GM18909 (cell line): ENCODE results near the gene WDR6.
"Not testable (repeated sequence)": the region's sequence is repeated elsewhere in the genome, so short reads cannot be mapped to it uniquely, and the experiment has no call there.

ENCODE experiments used
- ATAC-seq: cut with Tn5 transposase; IDR thresholded peaks from one replicate; pipeline ENCODE4 v1.9.1; 2021; ENCODE audit warnings: mild to moderate bottlenecking; ENCODE audit not compliant: unreplicated experiment, poor library complexity

The WDR6 gene

DNA sequence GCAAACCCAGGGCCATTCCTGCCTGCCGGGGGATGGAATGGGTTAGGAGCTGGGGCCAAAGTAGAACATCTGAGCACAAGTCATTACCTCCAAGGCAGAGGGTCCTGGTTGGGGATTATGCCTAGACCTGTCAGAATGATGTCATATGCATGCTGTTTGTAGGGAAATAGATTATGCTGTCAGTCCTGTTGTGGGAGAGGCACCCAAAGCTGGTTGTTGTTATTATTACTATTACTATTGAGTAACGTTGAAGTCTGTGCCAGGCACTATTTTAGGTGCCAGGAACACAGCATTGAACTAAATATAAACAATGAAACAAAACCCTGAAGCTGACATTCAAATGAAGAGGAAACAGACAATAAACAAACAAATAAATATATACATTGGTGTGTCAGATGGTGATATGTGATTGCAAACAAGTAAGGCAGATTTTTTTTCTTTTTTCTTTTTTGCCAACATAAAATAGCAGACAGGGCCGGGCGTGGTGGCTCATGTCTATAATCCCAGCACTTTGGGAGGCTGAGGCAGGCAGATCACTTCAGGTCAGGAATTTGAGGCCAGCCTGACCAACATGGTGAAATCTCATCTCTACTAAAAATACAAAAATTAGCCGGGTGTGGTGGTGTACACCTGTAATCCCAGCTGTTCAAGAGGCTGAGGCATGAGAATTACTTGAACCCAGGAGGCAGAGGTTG lies 15.2 kb upstream of the WDR6 start:
- ATAC-seq, result no peak

DNA sequence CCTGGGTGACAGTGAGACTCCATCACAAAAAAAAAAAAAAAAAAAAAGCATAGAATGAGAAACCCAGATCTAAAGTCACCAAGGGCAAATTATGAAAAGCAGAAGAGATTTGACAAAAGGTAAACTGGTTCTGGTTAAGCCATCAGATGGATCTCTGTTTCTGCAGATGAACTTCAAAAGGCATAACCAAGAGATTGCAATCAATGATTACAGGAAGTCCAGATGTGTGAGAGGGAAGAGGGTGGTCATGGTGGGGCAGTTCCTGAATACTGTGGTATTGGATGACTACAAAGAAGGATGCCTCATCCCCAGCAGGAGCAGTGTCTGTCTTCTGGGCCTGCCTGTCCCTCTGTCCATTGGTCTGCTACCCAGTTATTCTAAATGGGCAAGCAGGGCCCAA lies 13.4 kb upstream of the WDR6 start:
- ATAC-seq, result no peak

DNA sequence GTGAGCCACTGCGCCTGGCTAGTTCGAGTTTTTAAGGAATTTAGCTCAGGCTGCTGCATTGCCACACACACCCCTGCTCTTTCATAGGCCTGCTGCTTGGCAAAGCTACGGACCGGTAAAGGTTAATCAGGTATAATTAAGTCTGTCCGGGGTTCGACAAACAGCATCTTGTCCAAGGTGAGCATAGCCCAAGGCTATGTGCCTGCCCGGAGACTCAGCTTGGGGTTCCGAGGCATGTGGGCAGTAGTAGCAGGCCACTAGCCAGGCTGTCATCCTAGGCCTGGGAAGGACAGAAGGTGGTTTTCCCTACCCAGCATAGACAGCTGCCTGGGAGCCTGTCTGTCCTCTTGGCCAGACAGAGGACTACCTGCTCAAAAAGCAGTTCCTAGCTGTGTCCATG lies 10.6 kb upstream of the WDR6 start:
- ATAC-seq, result no peak

DNA sequence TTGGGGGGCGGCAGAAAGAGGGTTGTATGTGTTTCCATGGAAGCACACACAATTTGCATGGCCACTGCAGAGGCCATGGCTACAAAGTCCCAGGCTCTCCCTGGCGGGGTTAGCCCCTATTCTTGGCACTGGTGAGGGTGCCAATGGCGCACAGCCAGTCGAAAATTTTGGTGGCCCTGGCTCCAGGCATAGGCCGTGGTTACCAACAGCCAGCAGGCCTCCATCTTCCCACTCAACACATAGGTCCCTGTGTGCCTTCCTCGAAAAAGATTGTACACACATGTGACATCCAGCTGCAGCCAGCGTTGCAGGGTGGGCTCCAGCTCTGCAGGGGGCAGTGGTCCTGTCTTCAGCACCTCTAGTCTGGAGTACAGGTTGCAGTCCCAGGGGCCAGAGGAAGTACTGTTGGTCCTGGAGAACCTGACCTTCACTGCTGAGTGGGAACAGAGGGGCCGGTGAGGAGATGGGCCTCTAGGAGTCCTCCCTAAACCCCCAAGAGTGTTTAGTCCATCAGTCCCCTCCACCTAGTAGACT lies 10.0 kb upstream of the WDR6 start:
- no peak for ATAC-seq

DNA sequence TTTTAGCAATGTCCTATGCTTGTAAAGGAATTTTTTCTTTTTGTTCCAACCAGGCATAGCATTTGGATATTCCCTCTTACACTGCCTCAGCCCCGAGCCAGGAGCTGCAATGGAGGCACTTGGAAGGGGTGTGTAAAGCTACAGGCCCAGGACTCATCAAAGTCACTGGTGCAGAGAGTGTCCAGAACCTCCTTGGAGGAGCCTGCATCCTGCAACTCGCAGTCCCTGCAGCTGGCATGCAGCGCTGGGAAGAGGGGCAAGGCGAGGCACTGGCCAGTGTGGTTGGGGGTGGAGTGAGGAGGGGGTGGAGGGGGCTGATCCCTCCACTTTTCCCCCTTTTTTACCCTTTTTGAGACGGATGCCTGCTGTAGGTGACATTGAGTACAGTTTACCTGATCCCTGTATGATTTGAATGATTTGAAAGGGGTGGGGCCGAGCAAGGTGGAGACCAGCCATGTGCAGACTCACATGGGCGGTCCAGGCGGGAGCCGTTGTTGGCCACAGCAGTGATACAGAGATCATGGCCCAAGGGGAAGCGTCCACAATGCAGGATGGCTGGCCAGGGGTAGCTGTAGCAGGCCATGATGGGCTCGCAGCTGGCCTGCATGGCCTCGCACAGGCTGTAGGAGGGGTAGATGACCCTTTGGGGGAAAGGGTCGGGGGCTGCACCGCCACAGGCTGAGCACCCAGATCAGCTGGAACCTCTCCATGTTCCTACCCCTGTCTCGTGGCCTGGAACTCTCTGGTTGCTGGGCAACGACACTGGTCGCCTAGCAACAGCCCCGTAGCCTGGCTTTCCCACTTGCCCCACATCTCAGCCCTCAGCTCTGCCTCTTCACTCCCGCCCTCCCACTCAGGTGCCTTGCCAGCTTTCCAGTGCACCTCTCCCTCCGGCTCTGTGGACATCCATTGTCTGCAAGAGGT lies 9.2 kb upstream of the WDR6 start:
- ATAC-seq, result no peak

DNA sequence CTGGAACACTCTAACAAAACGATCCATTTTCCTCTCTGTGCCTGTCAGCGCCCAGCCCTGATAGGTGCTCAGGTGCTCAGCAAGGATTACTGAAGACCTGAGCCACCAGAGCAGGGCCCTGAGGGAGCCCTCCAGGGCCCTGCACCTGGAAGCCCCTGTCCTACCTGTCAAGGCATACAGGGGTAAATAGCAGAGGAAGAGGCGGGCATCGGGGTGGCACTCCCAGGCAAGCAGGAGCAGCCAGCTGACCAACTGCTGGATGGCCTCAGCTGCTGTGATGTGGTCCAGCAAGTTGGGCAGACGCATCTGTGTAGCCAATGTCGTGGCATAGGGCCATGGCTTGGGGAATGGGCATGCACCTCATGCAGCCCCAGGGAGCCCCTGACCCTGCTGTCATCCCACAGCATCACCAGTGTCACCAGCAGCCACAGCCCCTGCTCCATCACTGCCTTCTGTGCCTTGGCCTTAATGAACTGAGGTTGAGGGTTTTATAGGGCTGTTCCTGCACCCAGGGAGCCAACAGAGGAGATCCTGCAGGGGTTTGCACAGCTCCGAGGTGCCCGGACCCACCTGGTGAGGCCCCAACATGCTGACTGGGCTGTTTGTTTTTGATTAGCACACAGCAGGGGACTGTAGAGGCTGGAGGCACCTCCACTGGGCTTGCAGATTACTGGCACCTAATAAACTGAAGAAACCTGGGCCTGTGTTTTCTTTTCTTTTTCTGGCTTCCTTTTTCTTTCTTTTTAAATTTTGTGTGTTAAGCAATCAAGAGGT lies 7.9 kb upstream of the WDR6 start:
- no peak for ATAC-seq

DNA sequence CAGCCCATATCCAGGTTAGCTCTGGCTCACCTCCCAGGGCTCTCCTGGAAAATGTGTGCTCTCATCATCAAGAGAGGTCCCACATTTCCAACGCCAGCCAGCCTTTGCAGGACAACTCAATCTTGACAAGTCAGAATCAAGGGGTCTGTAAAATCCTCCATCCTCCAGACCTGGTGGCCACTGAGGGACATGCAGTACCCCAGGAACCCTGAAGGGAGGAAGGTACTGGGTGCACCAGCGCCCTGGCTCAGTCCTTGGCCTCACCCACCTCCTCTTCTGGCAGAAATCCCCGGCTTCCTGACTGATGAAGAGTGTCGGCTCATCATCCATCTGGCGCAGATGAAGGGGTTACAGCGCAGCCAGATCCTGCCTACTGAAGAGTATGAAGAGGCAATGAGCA lies 6.0 kb upstream of the WDR6 start:
- no peak for ATAC-seq

DNA sequence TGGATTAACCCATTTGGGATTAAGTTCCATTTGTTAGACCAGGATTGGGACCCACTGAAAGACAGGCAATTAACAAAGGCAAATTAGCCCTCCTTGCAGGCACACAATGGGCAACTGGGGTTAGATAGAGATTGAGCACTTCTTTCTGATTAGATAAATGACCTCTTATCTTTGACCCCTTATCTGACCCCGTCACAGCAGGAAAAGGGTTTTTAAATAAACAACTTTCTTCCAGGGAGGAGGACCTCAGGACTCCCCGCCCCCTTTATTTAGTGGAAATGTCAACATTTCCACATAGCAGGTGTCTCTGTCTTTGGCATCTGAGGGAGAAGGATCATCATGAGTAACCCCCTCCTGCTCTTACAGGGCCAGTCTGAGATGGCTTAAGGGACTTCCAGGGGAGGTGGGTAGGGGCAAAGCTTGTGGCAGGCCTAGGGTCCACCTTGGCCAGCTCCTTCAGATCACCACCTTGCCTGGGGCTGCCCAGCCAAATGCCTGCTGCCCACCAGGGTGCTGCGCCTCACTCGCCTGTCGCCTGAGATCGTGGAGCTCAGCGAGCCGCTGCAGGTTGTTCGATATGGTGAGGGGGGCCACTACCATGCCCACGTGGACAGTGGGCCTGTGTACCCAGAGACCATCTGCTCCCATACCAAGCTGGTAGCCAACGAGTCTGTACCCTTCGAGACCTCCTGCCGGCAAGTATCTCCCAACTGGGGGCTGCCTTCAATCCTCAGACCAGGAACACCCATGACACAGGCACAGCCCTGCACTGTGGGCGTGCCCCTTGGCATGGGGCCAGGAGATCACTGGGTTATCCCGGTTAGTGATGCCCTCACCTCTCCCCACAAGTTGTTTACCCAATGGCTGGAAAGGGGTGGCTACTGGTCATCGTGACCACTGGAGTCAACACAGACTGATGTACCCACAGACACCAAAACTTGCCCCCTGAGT lies 2.6 kb upstream of the WDR6 start:
- no peak for ATAC-seq

DNA sequence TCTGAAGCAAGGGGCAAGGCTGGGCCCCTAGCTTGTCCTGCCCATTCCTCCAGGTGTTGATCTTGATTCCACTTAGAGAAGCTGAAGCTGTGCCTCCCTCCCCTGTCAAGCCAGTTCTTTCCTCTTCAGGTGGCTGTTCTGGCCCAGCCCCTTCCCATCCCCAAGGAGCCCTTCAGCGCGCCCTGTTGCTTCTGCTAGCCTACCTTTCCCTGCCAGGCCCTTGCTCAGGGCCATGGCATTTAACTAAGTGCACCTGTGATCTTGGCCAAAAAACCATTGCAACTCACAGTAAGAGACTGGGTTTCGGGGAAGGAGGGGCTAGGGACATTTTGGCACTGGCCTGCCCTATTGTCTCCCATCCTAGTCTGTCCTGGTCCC lies 1.9 kb upstream of the WDR6 start:
- no peak for ATAC-seq

DNA sequence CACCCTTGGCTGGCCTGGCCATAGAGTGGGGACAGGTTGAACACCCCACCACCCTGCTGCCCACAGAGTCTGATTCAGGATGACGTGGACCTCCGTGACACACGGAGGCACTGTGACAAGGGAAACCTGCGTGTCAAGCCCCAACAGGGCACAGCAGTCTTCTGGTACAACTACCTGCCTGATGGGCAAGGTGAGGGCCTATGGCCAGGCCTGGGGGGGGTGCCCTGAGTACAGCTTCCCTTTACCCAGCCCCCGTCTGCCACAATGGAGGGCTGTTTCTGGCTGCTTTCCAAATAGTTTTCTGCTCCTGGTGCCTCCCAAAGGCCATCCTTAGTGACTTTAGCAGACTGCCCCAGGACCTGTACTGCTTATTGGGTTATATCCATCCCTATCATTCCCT lies 1.2 kb upstream of the WDR6 start:
- no peak for ATAC-seq

DNA sequence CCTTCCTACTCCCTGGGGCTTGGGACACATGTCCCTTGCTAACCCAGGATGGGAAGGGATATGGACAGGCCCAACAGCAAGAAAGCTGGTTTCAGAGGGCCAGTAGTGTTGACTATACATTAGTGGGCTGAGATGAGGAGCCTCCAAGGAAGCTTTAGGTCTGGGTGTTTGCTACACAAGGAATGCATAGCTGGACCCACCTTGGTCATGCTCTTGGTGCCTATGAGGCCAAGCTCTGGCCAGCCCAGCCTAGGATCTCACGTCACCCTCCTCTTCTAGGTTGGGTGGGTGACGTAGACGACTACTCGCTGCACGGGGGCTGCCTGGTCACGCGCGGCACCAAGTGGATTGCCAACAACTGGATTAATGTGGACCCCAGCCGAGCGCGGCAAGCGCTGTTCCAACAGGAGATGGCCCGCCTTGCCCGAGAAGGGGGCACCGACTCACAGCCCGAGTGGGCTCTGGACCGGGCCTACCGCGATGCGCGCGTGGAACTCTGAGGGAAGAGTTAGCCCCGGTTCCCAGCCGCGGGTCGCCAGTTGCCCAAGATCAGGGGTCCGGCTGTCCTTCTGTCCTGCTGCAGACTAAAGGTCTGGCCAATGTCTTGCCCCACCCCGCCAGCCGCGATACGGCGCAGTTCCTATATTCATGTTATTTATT lies 653 bp upstream of the WDR6 start:
- peak; percentile 2 for ATAC-seq

DNA sequence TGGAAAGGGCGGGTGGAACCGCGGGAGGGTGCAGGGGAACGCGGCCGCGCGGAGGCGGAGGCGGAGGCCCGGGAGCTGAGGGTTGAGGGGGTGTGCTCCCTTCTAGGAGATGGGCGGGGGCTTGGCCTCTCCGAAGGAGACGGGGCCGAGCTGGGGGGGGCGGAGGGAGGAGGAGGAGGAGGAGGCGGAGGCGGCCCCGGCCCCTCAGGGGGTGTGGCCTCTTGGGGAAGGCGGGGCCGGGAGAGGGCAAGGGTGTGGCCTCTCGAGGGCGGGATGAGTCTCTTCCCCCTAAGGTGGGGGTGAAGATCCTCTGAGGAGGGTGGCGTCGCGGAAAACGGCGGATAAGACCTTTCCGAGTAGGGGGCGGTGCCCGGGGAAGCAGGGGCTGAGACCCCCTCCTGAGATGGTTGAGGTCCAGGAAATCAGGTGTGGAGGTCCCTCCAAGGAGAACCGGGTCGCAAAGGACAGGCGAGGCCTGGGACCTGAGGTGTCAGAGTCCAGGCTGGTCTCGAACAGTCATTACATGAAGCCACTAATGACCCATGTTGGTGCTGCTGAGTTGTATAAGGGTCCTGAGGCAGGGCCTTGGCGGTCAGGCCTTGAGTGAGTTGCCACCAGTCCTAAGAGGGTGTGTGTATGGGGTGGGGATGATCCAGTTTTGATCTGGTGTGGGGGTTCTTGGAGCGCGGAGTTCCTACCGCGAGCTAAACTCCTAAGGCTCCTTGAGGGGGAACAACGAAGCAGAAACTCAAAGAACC lies 759 bp downstream of the WDR6 start:
- peak; percentile 41 for ATAC-seq

DNA sequence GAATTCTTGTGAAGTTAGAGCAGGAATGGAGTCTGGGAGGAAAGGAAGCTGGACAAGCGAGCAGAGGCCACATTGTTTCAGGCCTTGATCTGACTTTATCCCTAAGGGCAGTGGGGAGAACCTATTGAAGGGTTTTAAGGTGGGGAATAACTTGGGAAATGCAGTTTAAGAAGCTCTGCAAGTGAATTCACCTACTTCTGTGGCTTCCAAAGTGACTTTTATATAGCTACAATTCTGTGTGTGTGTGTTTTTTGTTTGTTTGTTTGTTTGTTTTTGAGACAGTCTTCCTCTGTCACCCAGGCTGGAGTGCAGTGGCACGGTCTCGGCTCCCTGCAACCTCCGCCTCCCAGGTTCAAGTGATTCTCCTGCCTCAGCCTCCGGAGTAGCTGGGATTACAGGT lies 1.4 kb downstream of the WDR6 start:
- ATAC-seq, result not testable (repeated sequence)

DNA sequence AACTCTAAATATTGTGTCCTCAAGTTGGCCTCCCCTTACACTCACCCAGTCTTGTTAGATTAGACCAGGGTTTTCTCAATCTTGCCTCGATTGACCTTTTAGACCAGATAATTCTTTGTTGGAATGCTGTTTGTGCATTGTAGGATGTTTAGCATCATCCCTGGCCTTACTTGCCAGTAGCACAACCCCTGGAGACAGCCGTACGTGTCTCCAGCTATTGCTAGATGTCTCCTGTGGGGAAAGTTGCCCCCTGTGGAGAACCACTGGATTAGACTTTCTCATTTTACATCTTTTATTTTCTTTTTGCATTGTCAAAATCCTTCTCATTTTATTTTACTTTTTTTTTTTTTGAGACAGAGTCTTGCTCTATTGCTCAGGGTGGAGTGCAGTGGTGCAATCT lies 2.2 kb downstream of the WDR6 start:
- no peak for ATAC-seq

DNA sequence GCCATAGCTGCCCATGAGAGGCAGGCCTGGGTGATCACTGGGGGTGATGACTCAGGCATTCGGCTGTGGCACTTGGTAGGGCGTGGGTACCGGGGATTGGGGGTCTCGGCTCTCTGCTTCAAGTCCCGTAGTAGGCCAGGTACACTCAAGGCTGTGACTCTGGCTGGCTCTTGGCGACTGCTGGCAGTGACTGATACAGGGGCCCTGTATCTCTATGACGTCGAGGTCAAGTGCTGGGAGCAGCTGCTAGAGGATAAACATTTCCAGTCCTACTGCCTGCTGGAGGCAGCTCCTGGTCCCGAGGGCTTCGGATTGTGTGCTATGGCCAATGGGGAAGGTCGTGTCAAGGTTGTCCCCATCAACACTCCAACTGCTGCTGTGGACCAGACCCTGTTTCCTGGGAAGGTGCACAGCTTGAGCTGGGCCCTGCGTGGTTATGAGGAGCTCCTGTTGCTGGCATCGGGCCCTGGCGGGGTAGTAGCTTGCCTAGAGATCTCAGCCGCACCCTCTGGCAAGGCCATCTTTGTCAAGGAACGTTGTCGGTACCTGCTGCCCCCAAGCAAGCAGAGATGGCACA lies 5.3 kb downstream of the WDR6 start:
- ATAC-seq, result no peak

DNA sequence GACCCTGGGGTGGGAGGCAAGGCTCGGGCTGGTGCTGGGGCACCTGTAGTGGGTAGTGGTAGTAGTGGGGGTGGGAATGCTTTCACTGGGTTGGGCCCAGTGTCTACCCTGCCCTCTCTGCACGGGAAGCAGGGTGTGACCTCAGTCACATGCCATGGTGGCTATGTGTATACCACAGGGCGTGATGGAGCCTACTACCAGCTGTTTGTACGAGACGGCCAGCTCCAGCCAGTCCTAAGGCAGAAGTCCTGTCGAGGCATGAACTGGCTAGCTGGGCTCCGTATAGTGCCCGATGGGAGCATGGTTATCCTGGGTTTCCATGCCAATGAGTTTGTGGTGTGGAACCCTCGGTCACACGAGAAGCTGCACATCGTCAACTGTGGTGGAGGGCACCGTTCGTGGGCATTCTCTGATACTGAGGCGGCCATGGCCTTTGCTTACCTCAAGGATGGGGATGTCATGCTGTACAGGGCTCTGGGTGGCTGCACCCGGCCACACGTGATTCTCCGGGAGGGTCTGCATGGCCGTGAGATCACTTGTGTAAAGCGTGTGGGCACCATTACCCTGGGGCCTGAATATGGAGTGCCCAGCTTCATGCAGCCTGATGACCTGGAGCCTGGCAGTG lies 6.0 kb downstream of the WDR6 start:
- ATAC-seq, result no peak

DNA sequence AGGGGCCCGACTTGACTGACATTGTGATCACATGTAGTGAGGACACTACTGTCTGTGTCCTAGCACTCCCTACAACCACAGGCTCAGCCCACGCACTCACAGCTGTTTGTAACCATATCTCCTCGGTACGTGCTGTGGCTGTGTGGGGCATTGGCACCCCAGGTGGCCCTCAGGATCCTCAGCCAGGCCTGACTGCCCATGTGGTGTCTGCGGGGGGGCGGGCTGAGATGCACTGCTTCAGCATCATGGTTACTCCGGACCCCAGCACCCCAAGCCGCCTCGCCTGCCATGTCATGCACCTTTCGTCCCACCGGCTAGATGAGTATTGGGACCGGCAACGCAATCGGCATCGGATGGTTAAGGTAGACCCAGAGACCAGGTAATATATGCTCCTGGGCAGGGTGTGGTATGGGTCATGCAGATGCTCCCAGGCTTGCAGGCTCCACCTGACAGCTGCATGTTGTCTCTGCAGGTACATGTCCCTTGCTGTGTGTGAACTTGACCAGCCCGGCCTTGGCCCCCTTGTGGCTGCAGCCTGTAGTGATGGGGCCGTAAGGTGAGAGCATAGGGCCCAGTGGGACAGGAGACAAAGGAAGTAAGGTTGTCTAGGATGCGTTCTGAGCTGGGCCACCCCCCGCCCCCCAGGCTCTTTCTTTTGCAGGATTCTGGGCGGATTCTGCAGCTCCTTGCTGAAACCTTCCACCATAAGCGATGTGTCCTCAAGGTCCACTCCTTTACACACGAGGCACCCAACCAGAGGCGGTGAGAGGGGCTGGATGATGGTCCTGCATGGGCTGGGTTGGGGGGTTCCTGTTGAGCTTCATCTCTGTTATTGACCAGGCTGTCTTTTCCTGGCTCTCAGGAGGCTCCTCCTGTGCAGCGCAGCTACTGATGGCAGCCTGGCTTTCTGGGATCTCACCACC lies 6.8 kb downstream of the WDR6 start:
- no peak for ATAC-seq
